ENCODE results near the gene SPATA1.

Gene SPATA1, protein sequence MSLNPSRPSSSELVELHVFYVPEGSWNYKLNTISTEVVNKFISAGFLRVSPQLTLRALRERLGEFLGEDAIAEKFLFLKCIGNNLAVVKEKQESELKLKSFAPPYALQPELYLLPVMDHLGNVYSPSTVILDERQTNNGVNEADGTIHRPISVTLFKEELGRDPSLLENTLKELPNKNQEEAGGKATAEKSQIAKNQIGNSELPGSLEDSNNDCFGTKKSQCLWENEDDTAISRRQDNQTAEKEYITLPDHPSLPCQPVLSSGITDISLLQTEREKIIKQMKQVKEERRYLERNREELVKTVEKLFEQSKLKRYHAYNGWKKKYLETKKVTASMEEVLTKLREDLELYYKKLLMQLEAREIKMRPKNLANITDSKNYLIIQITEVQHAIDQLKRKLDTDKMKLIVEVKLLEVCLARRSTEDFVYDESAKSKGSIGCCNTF

DNA sequence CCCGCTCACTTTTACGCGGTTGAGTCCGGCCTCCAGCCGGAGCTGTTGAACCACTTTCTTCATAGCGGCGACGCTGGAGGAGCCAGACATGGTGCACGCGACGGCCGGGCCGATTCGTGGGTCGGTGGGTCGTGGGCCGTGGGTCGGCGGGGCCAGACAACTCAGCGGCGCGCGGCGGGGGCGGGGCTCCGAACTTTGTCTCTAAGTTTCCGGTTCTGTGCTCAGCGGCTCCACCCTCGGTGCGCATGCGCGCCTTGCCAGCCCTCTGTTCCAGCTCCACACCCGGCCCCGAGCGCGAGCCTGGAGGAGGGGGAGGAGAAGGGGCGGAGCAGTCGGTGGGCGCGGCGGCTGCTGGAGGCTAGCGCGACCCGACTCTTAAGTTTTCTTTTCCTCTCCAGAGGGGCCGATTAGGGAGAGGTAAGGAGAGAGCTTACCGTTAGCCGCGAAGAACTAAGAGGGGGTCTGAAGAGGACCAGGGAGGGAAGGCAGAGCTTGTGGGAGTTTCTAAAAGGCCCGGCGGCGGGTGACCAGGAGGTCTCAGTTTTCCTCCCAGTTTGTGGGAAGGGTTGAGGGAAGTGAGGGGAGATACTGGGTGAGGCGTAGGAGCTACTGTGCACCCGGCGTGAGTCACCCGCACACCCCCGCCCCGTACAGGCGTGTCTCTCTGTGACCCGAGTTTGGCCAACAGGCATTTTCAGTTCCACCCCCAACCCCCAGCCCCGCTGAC lies at the start of gene SPATA1, which contains the start of gene GNG5:
TSS of gene SPATA1 (plus strand) at position 385 of the 727 bp plus-strand sequence. CDS start 9,974 bp downstream, outside the sequence.
TSS of gene GNG5 (minus strand) at position 580 of the 727 bp plus-strand sequence. CDS start at position 90, 490 bp downstream.
- in situ Hi-C loops (cut with HindIII; ENCODE audit: low sequenced_read_pairs) = no loop called here

DNA sequence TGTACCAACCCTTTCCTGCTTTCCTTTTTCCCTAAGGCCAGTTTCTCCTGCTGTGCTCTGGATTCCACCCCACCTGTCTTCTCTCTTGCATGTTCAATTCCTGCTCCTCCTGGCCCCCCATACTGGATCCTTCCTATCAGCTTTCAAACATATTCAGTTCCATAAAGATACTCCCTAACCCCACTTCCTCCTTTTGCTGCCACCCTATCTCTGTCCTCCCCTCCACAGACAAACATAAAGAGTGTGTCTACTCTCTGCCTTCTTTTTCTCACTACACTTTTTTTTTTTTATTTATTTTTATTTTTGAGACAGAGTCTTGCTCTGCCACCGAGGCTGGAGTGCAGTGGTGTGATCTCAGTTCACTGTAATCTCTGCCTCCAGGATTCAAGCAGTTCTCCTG lies 44.1 kb upstream of the SPATA1 start:
- in situ Hi-C loops (cut with HindIII; ENCODE audit: low sequenced_read_pairs) = loop anchor here (10.0 kb wide), 1 partner anchor 143 kb away; no protein-coding TSS in a partner anchor

DNA sequence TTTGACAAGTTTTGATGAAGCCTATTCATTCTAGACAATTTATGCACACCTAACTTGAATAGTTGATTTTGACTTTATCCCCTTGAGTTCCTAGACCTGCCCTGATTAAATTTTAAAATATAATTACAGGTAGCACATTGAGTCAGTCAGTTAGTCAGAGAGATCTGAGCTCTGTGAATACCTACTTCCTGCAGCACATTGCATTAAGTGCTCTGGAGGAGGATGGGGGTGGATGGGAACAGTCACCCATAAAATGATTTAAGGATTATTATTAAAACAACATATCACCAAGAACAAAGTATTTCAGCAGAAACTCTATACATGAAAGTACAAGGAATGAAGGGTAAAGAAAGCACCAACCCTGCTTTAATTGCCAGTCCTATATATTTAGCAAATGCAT lies 38.9 kb upstream of the SPATA1 start:
- in situ Hi-C loops (cut with HindIII; ENCODE audit: low sequenced_read_pairs) = loop anchor here (10.0 kb wide), 1 partner anchor 138 kb away; no protein-coding TSS in a partner anchor

DNA sequence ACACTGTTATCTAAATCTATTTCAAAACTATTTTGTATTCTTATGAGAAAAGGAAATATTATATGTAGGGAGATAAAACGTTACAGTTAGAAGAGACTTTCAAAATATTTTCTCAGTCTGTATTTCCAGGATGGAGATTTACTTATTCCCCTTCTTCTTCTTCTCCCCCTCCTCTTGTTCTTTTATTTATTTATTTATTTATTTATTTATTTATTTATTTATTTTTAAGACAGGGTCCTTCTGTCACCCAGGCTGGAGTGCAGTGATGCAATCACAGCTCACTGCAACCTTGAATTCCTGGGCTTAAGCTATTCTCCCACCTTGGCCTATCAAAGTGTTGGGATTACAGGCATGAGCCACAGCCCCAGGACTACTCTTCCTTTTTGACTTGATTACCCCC lies 30.0 kb upstream of the SPATA1 start:
- in situ Hi-C loops (cut with HindIII; ENCODE audit: low sequenced_read_pairs) = no loop called here

DNA sequence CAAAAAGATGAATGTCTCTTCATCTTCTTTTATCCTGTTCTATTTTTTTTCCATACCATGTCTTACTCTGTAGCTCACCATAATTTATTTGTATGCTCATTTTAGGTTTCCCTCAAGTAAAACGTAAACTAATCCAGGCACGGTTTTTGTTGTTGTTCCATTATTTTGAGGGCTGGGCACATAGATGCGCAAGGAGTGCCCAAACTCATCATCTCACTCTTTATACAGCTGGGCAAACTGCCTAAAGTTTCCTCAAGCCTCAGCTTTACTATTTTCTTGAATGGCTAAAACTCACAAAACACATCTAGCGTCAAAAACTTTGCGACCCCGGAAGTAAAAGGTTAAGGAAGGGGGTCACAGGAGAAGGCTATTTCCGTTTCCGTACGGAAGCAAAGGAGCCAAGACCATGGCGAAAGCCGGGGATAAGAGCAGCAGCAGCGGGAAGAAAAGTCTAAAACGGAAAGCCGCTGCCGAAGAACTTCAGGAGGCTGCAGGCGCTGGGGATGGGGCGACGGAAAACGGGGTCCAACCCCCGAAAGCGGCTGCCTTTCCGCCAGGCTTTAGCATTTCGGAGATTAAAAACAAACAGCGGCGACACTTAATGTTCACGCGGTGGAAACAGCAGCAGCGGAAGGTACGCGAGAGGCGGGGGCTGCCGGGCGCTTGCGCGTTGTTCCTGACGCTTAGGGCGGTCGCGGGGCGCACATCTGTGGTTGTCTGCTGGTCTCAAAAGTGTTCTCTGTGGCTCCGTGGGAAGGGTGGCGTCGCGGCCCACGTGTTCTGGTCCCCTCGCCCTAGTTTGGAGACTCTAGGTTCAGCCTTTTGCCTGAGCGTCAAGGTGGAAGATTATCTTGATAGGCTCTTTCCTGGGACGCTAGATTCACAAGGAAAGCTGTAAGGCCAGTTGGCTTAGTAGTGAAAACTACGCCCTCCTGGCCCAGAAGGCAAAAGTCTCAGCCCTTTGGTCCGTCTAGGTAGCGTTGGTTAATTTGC lies 27.0 kb upstream of the SPATA1 start, which contains the start of gene RPF1:
TSS of gene RPF1 (plus strand) at position 391 of the 993 bp plus-strand sequence. CDS start at position 407, 16 bp downstream.
- in situ Hi-C loops (cut with HindIII; ENCODE audit: low sequenced_read_pairs) = no loop called here

DNA sequence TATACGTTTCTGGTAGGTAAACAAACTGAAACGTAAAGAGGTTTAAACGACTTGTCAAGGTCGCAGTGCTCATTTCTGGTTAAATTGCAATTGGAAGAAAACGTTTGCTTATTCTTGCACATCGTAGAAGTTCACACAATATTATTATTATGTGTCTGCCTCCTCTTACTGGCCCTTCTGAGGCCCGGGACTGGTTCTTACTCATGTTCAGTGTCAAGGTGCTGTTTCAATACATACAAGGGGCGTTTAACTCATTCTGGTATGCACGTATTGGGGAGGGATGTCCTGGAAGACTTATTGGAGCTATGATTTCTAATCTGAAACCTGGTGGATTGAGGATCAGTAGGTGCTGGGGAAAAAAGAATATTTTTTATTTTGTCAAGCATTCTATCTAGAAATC lies 26.2 kb upstream of the SPATA1 start:
- in situ Hi-C loops (cut with HindIII; ENCODE audit: low sequenced_read_pairs) = no loop called here

DNA sequence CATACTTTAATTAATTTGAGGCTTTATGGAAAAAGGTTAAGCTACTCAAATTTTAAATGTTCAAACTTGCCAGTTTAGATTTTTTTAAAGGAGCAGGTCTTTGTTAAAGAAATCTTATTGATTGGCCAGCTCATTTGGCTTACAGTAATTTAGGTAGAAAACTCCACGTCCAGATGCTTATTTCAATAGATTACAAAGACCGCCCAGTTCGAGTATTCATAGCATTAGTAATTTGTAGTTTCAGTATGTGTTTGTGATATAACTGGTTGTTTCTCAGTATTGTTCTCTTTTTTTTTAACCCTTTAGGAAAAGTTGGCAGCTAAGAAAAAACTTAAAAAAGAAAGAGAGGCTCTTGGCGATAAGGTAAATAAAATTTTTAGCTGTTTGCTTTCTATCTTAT lies 25.5 kb upstream of the SPATA1 start:
- in situ Hi-C loops (cut with HindIII; ENCODE audit: low sequenced_read_pairs) = no loop called here

DNA sequence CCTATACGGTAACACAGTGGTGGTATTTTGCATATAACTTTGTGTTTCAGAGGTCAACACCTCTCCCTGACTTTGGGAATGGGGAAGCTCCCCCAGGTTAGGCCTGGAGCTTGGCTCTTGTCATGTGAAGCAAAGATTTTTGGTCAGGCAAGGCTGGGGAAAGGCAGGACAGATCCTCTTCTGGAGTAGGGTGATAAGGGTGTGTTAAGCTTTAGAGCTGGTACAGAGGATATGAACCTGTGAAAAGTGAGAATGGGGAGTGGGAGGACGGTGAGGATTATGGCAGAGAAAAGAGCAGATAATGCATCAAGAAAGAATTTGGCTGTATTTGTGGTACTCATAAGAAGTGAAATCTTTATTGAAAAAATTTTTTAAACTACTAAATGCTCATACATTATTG lies 24.9 kb upstream of the SPATA1 start:
- in situ Hi-C loops (cut with HindIII; ENCODE audit: low sequenced_read_pairs) = no loop called here

DNA sequence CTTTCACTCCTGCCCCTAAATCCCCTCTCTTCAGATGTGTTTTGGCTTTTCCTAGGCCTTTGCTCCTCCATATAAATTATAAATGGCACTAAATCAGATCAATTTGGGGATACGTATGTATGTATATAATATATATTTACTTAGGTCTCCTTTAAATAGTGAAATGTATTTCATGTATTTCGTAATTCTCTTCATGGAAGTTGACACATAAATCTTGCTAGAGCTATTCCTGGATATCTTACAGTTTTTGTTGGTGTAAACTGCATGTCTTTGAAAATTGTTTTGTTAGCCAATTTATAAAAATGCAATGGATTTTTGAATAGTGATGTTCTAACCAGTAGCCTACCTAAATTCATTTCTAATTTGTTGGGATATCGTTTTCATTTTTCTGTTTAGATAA lies 18.1 kb upstream of the SPATA1 start:
- in situ Hi-C loops (cut with HindIII; ENCODE audit: low sequenced_read_pairs) = no loop called here

DNA sequence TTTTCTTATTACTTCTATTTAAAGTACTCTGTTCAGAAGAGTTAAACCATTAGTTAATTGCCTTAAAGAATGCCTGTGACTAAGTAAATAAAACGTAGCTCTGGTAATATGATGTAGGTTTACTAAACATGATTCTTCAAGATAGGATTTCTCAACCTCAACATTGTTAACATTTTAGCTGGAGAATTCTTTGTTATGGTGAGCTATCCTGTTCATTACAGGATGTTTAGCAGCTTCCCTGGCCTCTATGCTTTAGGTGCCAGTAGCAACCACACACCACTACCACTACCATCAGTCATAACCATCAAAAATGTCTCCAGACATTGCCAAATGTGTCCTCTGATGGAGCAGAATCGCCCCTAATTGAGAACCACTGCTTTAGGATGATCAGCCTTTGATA lies 16.4 kb upstream of the SPATA1 start:
- in situ Hi-C loops (cut with HindIII; ENCODE audit: low sequenced_read_pairs) = no loop called here

DNA sequence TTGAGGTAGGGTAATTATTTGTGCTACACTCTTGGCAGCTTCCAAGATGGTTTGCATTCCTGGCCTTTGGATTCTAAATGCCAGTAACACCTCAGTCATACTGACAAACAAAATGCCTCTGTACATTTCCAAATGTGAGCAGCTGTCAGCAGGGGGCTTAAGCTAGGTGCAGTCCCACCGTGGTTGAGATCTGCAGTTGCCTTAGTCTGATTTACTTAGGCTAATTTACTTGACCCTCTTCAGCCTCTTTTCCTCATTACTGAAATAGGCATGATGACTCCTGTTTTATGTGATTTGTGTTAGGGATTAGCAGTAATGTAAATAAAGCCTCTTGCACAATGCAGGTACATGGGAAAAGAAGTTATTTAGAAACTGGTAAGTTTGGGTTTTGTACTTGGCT lies 13.5 kb upstream of the SPATA1 start:
- in situ Hi-C loops (cut with HindIII; ENCODE audit: low sequenced_read_pairs) = no loop called here

DNA sequence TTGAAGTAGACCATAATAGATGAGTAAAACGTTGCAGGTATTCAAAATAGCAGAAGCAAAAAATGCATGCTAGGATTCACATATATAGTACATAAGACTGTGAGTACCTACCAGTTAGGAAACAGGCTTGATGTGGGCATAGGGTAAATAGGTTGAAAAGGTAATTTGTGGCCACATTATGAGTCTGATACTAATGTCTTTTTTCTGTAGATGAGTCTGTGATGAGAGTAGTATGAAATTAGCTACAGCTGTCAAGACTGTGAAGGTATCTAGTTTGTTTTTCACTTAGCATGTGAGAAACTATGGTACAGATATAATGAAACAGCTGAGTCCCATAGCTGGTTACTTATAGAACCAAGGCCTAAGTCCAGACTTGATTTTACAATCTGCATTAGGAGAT lies 12.4 kb upstream of the SPATA1 start:
- in situ Hi-C loops (cut with HindIII; ENCODE audit: low sequenced_read_pairs) = no loop called here

DNA sequence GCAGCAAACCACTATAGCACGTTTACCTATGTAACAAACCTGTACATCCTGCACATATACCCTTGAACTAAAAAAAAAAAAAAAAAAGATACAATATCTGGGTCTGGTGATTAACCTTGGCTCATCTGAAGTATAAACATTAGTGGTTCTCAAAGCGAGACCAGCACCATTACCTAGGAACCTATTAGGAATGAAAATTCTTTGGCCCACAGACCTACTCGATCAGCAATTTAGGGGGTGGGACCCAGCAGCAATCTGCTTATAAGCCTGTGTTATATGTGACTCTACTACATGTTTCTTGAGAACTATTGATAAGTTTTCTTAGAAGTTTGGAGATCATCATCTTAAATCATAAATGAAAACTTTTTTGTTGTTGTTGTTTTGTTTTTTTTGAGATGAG lies 9.7 kb upstream of the SPATA1 start:
- in situ Hi-C loops (cut with HindIII; ENCODE audit: low sequenced_read_pairs) = no loop called here

DNA sequence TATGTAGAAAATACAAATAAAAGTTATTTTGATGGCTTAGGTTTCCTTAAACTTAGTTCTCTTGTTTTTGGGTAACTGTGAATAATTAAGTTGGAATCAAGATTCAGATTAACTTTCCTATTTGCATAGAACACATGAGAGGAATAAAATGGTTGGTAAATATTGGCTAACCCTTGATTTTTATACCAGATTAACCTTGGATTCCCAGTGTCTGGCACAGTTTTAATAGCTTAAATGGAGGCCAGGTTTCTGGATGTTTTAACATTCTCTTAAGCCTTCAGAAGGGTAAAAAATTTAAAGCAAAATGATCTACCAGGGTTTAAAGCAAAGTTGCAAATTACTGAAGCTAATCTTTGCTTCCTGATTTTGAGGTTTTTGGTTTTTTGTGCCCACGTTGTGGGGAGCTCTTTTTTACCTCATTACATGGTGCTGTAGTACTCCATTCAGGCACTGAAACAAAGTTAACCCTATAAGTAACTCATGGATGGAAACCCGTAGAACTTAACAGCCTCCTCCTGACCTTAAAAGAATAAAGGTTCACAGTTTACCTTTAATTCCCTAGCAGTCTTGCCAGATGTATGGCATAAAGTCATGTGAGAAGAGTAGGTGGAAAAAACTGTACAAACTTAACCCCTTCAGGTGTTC lies 8.4 kb upstream of the SPATA1 start:
- in situ Hi-C loops (cut with HindIII; ENCODE audit: low sequenced_read_pairs) = no loop called here

DNA sequence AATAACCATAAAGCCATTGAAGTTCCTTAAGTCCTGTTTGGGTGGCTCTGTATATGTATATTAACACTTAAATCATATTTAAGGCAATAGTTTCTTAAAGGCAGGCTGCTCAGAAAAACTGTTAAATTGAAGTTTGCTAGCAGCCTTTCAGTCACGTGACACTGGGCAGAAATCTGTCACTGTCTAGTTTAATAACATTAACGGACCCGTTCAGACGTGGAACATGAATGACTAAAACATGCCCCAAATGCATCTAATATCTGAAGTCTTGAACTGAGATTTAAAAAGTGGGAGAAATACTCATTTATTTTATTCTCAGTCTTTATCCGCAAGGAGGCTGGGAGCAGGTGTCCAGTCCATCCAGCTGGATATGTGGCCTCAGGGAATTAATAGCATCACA lies 3.3 kb upstream of the SPATA1 start:
- in situ Hi-C loops (cut with HindIII; ENCODE audit: low sequenced_read_pairs) = no loop called here

DNA sequence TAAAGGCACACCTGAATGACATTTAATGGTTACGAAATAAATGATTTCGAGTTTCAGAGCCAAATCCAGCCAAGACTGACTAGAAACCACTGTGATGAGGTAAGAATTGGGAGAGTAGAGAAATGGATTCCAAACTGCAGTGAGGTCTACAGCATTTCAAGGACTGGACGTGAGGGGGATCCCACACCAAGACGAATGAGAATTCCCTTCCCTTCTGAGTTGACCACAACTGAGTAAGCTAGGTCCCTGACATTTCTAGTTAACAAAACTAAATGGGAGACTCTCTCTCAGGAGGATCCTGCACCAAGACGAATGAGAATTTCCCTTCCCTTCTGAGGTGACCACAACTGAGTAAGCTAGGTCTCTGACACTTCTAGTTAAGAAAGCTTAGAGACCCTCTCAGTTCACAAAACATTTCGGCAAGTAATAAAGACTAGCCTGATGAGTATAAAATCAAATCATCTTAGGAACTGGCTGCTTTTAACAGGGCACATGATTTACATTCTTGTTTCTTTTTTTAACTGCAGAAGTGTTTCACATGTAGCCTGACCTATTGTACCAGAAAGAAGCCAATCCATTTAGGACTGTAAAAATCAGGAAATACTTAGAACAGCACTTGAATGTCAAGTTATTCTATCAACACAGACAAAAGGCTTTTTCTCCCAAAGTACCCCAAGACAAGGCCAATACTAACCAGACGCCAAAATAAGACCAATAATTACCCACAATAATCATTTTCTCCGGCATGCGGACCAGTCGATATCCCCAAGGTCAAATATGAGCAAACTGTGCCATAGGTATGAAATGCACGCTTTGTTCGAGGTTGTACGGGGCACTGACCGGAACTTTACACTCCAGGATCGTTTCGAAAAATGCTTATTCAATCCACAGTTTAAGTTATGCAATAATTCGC lies 1.4 kb upstream of the SPATA1 start:
- in situ Hi-C loops (cut with HindIII; ENCODE audit: low sequenced_read_pairs) = no loop called here

DNA sequence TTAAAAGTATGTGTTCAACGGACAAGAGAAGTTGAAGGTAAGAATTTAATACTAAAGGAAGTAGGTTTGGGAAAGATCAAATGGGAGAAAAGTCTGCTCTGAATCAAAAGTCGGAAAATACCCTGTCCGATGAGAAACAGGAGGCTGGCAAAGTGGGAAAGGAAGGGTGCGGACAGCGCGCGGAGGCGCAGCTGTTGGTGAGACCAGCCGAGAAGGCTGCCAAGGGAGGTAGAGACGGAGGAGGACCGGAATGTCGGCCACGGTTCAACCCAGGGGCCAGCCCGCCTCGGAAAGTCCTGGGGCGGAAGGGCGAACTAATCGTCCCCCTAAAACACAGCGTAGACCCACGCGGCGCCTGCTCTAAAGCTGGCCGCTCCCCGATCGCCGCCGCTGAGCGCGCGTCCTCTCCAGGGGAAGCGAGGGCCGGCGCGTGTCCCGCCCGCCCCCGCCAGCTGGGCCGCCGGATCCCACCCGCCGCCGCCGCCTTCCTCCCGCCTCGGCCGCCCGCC lies 639 bp upstream of the SPATA1 start:
- in situ Hi-C loops (cut with HindIII; ENCODE audit: low sequenced_read_pairs) = no loop called here

DNA sequence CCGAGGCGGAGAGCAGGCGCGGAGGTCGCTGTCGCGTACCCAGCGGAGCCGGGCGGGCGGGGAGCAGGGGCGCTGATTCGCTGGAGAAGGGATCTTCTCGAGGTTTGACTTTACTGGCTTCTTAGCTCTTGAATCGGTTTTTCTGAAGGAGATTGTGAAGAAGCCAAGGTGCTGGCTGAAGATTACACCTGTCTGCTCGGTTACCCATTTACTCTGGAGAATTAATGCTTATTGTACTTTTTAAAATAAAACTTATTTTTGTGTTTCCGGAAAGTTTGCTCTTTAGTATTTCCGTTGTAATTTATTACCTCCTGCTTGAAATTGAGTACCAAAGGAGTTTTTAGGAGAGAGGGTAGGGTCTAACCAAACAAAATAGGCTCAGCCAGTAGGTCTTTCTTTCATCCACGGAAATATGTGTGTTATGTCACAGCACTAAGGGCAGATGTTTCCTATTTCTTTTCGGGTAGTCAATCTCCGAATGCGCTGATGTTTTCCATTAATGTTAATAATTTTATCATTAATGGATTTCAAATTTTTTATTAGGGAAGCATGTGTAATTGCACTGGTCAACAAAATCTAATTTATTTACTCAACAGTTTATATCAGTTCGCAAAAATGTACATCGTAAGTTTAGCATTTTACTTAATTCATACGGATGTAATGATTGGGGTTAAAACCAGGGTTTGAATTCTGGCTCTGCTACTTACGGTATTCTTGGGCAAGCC lies 705 bp downstream of the SPATA1 start:
- in situ Hi-C loops (cut with HindIII; ENCODE audit: low sequenced_read_pairs) = no loop called here

All from DLD1 (cell line).